Large intestine (tissue), 3 donors: ENCODE measurements around the gene ERCC6L2. TPM values are rescaled to one million over a fixed set of nuclear protein-coding genes. Genes with fewer than 3 reads are reported as not detected.

ENCODE experiments used
- DNase-seq, 2 donors: peaks; one replicate each; pipeline versions ENCODE4 v3.0.0 to v3.0.0-alpha.2; 2013
- H3K27ac ChIP-seq: one replicate; pipeline ENCODE4 v1.5.1; 2013; ENCODE audit warnings: low read length
- H3K27me3 ChIP-seq: 2 replicates; pipeline ENCODE4 v1.6.1; 2013; ENCODE audit warnings: low read length; ENCODE audit not compliant: control insufficient read depth, insufficient read depth
- H3K36me3 ChIP-seq: 2 replicates; pipeline ENCODE4 v1.6.1; 2013; ENCODE audit warnings: low read length; ENCODE audit not compliant: control insufficient read depth, insufficient read depth
- H3K4me1 ChIP-seq: one replicate; pipeline ENCODE4 v1.6.1; 2013; ENCODE audit warnings: low read length; ENCODE audit not compliant: control insufficient read depth, insufficient read depth
- H3K4me3 ChIP-seq: one replicate; pipeline ENCODE4 v1.5.1; 2013; ENCODE audit warnings: low read length
- H3K9me3 ChIP-seq: one replicate; pipeline ENCODE4 v1.6.1; 2013; ENCODE audit warnings: mild to moderate bottlenecking, low read depth, low read length, moderate library complexity; ENCODE audit not compliant: control insufficient read depth
- WGBS: methylation state at CpG from one replicate; pipeline ENCODE4 v1.1.5; 2013; ENCODE audit warnings: low lambda C conversion rate; ENCODE audit not compliant: insufficient coverage; 5-methylcytosine and 5-hydroxymethylcytosine counted together
- polyA plus RNA-seq: library from polyadenylated mRNA; unstranded; fragments of 120-200 nt; gene quantifications from one replicate; pipeline ENCODE4 v1.2.1, GENCODE V29; 2013

ERCC6L2 gene
- polyA plus RNA-seq, 1 donor: 29.2 TPM

- no peak overlapping the region for H3K4me3 ChIP-seq
- H3K4me1 ChIP-seq: no peaks in the 10 kb centered on the region
- no peak for DNase-seq
- H3K27me3 ChIP-seq: peaks cover 17% of the 10 kb centered on the region
- H3K9me3 ChIP-seq: peaks cover 2% of the 10 kb centered on the region
- no peak overlapping the region for H3K27ac ChIP-seq
- WGBS: 100% methylated on average over 1 of the region's 3 CpGs
- peaks cover 19% of the 10 kb centered on the region for H3K36me3 ChIP-seq
These were observed 140.6 kb downstream of the ERCC6L2 start for GRCh38 chr9:96015876-96016686.
